Measurements from ENCODE around the gene DBN1. TPM values are rescaled to one million over a fixed set of nuclear protein-coding genes. Genes with fewer than 3 reads are reported as not detected.

DBN1 gene
- total RNA-seq, 1 donor from 2014 or later = 113 TPM

GRCh38 chr5:177498013-177498787 lies 24.8 kb upstream of the DBN1 start:
- no peak overlapping the region for H3K27ac ChIP-seq
- H2AFZ ChIP-seq (replicated peaks) = no peak overlapping the region
- peaks cover 63% of the 10 kb centered on the region for H3K4me1 Mint-ChIP-seq

GRCh38 chr5:177497292-177498012 lies 24.0 kb upstream of the DBN1 start, which contains the start of gene PDLIM7:
TSS of gene PDLIM7 (minus strand) at chr5:177497604. CDS start at chr5:177496512, 1,092 bp downstream.
- Histone ChIP-seq H3K36me3 (no peaks in the 10 kb centered on the region), H3K27me3 (peaks cover 21% of the 10 kb centered on the region), H3K4me3 (peak within 1 kb of the TSS; percentile 57), H3F3A (ENCODE audit: low read depth) (peaks cover 45% of the 10 kb centered on the region), H3K4me2 (peak within 1 kb of the TSS; percentile 85), H3K9me3 (ENCODE audit: low read depth) (no peaks in the 10 kb centered on the region), H4K20me1 (ENCODE audit: low read depth) (peaks cover 28% of the 10 kb centered on the region), H3K27ac (peak within 1 kb of the TSS; percentile 81), H3K9ac (peak within 1 kb of the TSS; percentile 24), H3K4me1 (peaks cover 36% of the 10 kb centered on the region), H2AFZ (replicated peaks) (no peak within 1 kb of the TSS), H3K79me2 (ENCODE audit: low read depth) (peaks cover 31% of the 10 kb centered on the region)
- H3K27me3 Mint-ChIP-seq (ENCODE audit: insufficient read depth, low read depth) = peaks cover 20% of the 10 kb centered on the region
- peak; percentile 98 for DNase-seq (ENCODE audit: low spot score)
- peaks cover 65% of the 10 kb centered on the region for H3K4me1 Mint-ChIP-seq
- no peaks in the 10 kb centered on the region for H3K9me3 Mint-ChIP-seq
- peak within 1 kb of the TSS; percentile 88 for H3K4me3 Mint-ChIP-seq
- H3K27ac Mint-ChIP-seq = peak within 1 kb of the TSS; percentile 99
- peaks cover 11% of the 10 kb centered on the region for H3K36me3 Mint-ChIP-seq
- TF ChIP-seq EZH2phosphoT487 (IDR thresholded peaks at IDR 0.05) (no peak), EZH2 (IDR thresholded peaks at IDR 0.05) (no peak), CTCF (IDR thresholded peaks at IDR 0.05) (peak; percentile 6)

More at GRCh38 chr5:177498013-177498787, 24.8 kb upstream of the DBN1 start:
- Histone ChIP-seq H3K27me3 (peaks cover 21% of the 10 kb centered on the region), H3K79me2 (ENCODE audit: low read depth) (peaks cover 30% of the 10 kb centered on the region), H3K9me3 (ENCODE audit: low read depth) (no peaks in the 10 kb centered on the region), H3F3A (ENCODE audit: low read depth) (peaks cover 37% of the 10 kb centered on the region), H3K36me3 (no peaks in the 10 kb centered on the region), H3K9ac (no peak overlapping the region), H3K4me1 (peaks cover 36% of the 10 kb centered on the region), H4K20me1 (ENCODE audit: low read depth) (peaks cover 22% of the 10 kb centered on the region), H3K4me2 (peak overlapping the region; percentile 76), H3K4me3 (peak overlapping the region; percentile 57)
- peak overlapping the region; percentile 80 for H3K4me3 Mint-ChIP-seq
- TF ChIP-seq EZH2 (IDR thresholded peaks at IDR 0.05) (no peak), EZH2phosphoT487 (IDR thresholded peaks at IDR 0.05) (peak; percentile 20)
- no peaks in the 10 kb centered on the region for H3K9me3 Mint-ChIP-seq
- H3K36me3 Mint-ChIP-seq = peaks cover 5% of the 10 kb centered on the region
- H3K27ac Mint-ChIP-seq = no peak overlapping the region
- H3K27me3 Mint-ChIP-seq (ENCODE audit: insufficient read depth, low read depth) = peaks cover 19% of the 10 kb centered on the region
- DNase-seq (ENCODE audit: low spot score) = peak; percentile 81

- peak overlapping the region; percentile 85 for H3K4me2 ChIP-seq
- Mint-ChIP-seq H3K27me3 (ENCODE audit: insufficient read depth, low read depth) (peaks cover 20% of the 10 kb centered on the region), H3K4me3 (peak overlapping the region; percentile 88), H3K9me3 (no peaks in the 10 kb centered on the region), H3K4me1 (peaks cover 59% of the 10 kb centered on the region), H3K27ac (peak overlapping the region; percentile 99), H3K36me3 (peaks cover 11% of the 10 kb centered on the region)
- no peaks in the 10 kb centered on the region for H3K9me3 ChIP-seq (ENCODE audit: low read depth)
- peak overlapping the region; percentile 24 for H3K9ac ChIP-seq
- peaks cover 31% of the 10 kb centered on the region for H3K79me2 ChIP-seq (ENCODE audit: low read depth)
- H2AFZ ChIP-seq (replicated peaks) = no peak overlapping the region
- H3K4me3 ChIP-seq = peak overlapping the region; percentile 57
- DNase-seq (ENCODE audit: low spot score) = peak; percentile 97
- H3K4me1 ChIP-seq = peaks cover 36% of the 10 kb centered on the region
- TF ChIP-seq CTCF (IDR thresholded peaks at IDR 0.05) = no peak
- TF ChIP-seq EZH2 (IDR thresholded peaks at IDR 0.05) = no peak
- TF ChIP-seq EZH2phosphoT487 (IDR thresholded peaks at IDR 0.05) = no peak
- H3K27ac ChIP-seq = peak overlapping the region; percentile 81
- peaks cover 45% of the 10 kb centered on the region for H3F3A ChIP-seq (ENCODE audit: low read depth)
- peaks cover 34% of the 10 kb centered on the region for H4K20me1 ChIP-seq (ENCODE audit: low read depth)
- no peaks in the 10 kb centered on the region for H3K36me3 ChIP-seq
- H3K27me3 ChIP-seq = peaks cover 21% of the 10 kb centered on the region
These were observed 23.4 kb upstream of the DBN1 start for GRCh38 chr5:177496727-177497291.
